Neural cell (in vitro differentiated cells): ENCODE measurements around the gene SRRD. TPM values are rescaled to one million over a fixed set of nuclear protein-coding genes. Genes with fewer than 3 reads are reported as not detected.

Experiments used
- H2AFZ ChIP-seq: fragments of 200-600, 300-800 bp; sonication (generic), shearing (Covaris generic); 2 replicates; pipeline ENCODE4 v1.6.0; 2014; ENCODE audit warnings: low read depth, mild to moderate bottlenecking, antibody characterized with exemption, low read length, moderate library complexity
- H3F3A ChIP-seq: fragments of 200-600 bp; shearing (Covaris generic); 2 replicates; pipeline ENCODE4 v1.6.1; 2016; ENCODE audit warnings: mild to moderate bottlenecking, moderate library complexity, mixed read lengths, antibody characterized with exemption, low read length; ENCODE audit not compliant: insufficient read depth, poor library complexity, severe bottlenecking
- H3K27ac ChIP-seq: fragments of 200-600, 300-800 bp; sonication (generic), shearing (Covaris generic); 2 replicates; pipeline ENCODE4 v1.5.1; 2014; ENCODE audit warnings: mild to moderate bottlenecking, low read length, moderate library complexity
- H3K27me3 ChIP-seq: fragments of 300-800, 200-600 bp; sonication (generic), shearing (Covaris generic); 2 replicates; pipeline ENCODE4 v1.6.0; 2014; ENCODE audit warnings: mild to moderate bottlenecking, low read depth, low read length, moderate library complexity; ENCODE audit not compliant: insufficient read depth
- H3K36me3 ChIP-seq: fragments of 300-800, 200-600 bp; sonication (generic), shearing (Covaris generic); 2 replicates; pipeline ENCODE4 v1.5.1; 2014; ENCODE audit warnings: mild to moderate bottlenecking, antibody characterized with exemption, low read length, moderate library complexity; ENCODE audit not compliant: insufficient read depth
- H3K4me2 ChIP-seq: fragments of 300-800, 200-600 bp; sonication (generic), shearing (Covaris generic); 2 replicates; pipeline ENCODE4 v1.6.0; 2014; ENCODE audit warnings: mild to moderate bottlenecking, low read length
- H3K4me3 ChIP-seq: fragments of 300-800, 200-600 bp; sonication (generic), shearing (Covaris generic); 2 replicates; pipeline ENCODE4 v1.5.1; 2014; ENCODE audit warnings: mild to moderate bottlenecking, low read length, moderate library complexity
- H3K79me2 ChIP-seq: fragments of 200-600 bp; shearing (Covaris generic); replicated peaks from 2 replicates; pipeline ENCODE4 v1.6.0; 2014; ENCODE audit warnings: mild to moderate bottlenecking, low read length, moderate library complexity; ENCODE audit not compliant: insufficient read depth
- H3K9ac ChIP-seq: fragments of 300-800, 200-600 bp; sonication (generic), shearing (Covaris generic); 2 replicates; pipeline ENCODE4 v1.6.1; 2016; ENCODE audit warnings: mild to moderate bottlenecking, low read length, mixed read lengths
- H3K9me2 ChIP-seq: fragments of 200-600 bp; shearing (Covaris generic); 2 replicates; pipeline ENCODE4 v1.6.1; 2016; ENCODE audit warnings: mild to moderate bottlenecking, low read length, mixed read lengths; ENCODE audit not compliant: insufficient read depth
- H3K9me3 ChIP-seq: fragments of 200-600, 300-800 bp; sonication (generic), shearing (Covaris generic); 2 replicates; pipeline ENCODE4 v1.6.1; 2016; ENCODE audit warnings: mild to moderate bottlenecking, mixed run types, low read length, moderate library complexity, mixed read lengths
- H4K20me1 ChIP-seq: fragments of 200-600 bp; shearing (Covaris generic); 2 replicates; pipeline ENCODE4 v1.6.1; 2016; ENCODE audit warnings: mild to moderate bottlenecking, mixed run types; ENCODE audit not compliant: insufficient read depth
- CTCF ChIP-seq: fragments of 450-650 bp; IDR thresholded peaks from 2 replicates; pipeline ENCODE4 v1.5.1; 2014; ENCODE audit warnings: antibody characterized with exemption, mild to moderate bottlenecking, moderate library complexity; ENCODE audit not compliant: poor library complexity, severe bottlenecking
- EP300 ChIP-seq: fragments of 450-650 bp; conservative IDR thresholded peaks from 2 replicates; pipeline ENCODE4 v1.6.1; 2014; ENCODE audit warnings: antibody characterized with exemption, mild to moderate bottlenecking, moderate library complexity; ENCODE audit not compliant: poor library complexity, severe bottlenecking
- EZH2 ChIP-seq: fragments of 200-600, 300-800 bp; shearing (Covaris generic), sonication (generic); IDR thresholded peaks from 2 replicates; pipeline ENCODE4 v1.6.1; 2014; ENCODE audit warnings: antibody characterized with exemption, low read length, borderline replicate concordance, mild to moderate bottlenecking; ENCODE audit not compliant: insufficient read depth, poor library complexity, severe bottlenecking
- MXI1 ChIP-seq: fragments of 450-650 bp; conservative IDR thresholded peaks from 2 replicates; pipeline ENCODE4 v1.6.1; 2014; ENCODE audit warnings: antibody characterized with exemption, mild to moderate bottlenecking; ENCODE audit not compliant: poor library complexity, severe bottlenecking
- POLR2AphosphoS5 ChIP-seq: IDR thresholded peaks from 2 replicates; pipeline ENCODE4 v1.6.1; 2012
- RAD21 ChIP-seq: fragments of 450-650 bp; conservative IDR thresholded peaks from 2 replicates; pipeline ENCODE4 v1.6.1; 2014; ENCODE audit warnings: antibody characterized with exemption, mild to moderate bottlenecking, moderate library complexity
- REST ChIP-seq: IDR thresholded peaks from 2 replicates; pipeline ENCODE4 v1.6.1; 2012; ENCODE audit warnings: borderline replicate concordance
- SMC3 ChIP-seq: fragments of 450-650 bp; conservative IDR thresholded peaks from 2 replicates; pipeline ENCODE4 v1.6.1; 2014; ENCODE audit warnings: antibody characterized with exemption, mild to moderate bottlenecking, moderate library complexity; ENCODE audit not compliant: poor library complexity
- TAF1 ChIP-seq: IDR thresholded peaks from 2 replicates; pipeline ENCODE4 v1.6.1; 2012; ENCODE audit warnings: low read depth
- polyA plus RNA-seq: library from polyadenylated mRNA; depleted of rRNA; stranded (reverse); fragments of >200 nt; gene quantifications from 2 replicates; pipeline ENCODE4 v1.2.3, GENCODE V29; 2014

SRRD gene
- polyA plus RNA-seq, 1 donor from 2014 or later = 33.9 TPM

- no peaks in the 10 kb centered on the region for H4K20me1 ChIP-seq
- no peak overlapping the region for H3K27ac ChIP-seq
- no peaks in the 10 kb centered on the region for H3K27me3 ChIP-seq
- TF ChIP-seq POLR2AphosphoS5 (no peak), EP300 (no peak), MXI1 (no peak), REST (no peak), EZH2 (no peak), TAF1 (no peak), SMC3 (no peak), RAD21 (no peak), CTCF (no peak)
- H3K36me3 ChIP-seq = no peaks in the 10 kb centered on the region
- H3K4me2 ChIP-seq = no peak overlapping the region
- peak overlapping the region; percentile 84 for H3K4me3 ChIP-seq
- H3K9me2 ChIP-seq = no peaks in the 10 kb centered on the region
- no peak overlapping the region for H3K9ac ChIP-seq
- no peaks in the 10 kb centered on the region for H3F3A ChIP-seq
- no peaks in the 10 kb centered on the region for H3K9me3 ChIP-seq
- no peak overlapping the region for H2AFZ ChIP-seq
- H3K79me2 ChIP-seq = peaks cover 24% of the 10 kb centered on the region
Observed at GRCh38 chr22:26485806-26486390, 2.2 kb downstream of the SRRD start.

GRCh38 chr22:26486394-26486793 lies 2.7 kb downstream of the SRRD start:
- Histone ChIP-seq H3K4me2 (no peak overlapping the region), H3K9me3 (no peaks in the 10 kb centered on the region), H3F3A (no peaks in the 10 kb centered on the region), H3K9me2 (no peaks in the 10 kb centered on the region), H2AFZ (no peak overlapping the region), H3K9ac (no peak overlapping the region), H3K79me2 (peaks cover 20% of the 10 kb centered on the region), H3K27me3 (no peaks in the 10 kb centered on the region), H3K4me3 (no peak overlapping the region), H3K27ac (no peak overlapping the region), H3K36me3 (no peaks in the 10 kb centered on the region), H4K20me1 (no peaks in the 10 kb centered on the region)
- TF ChIP-seq CTCF = no peak
- no peak for TF ChIP-seq TAF1
